ENCODE measurements around the gene DPYSL5. TPM values are rescaled to one million over a fixed set of nuclear protein-coding genes. Genes with fewer than 3 reads are reported as not detected.

Gene DPYSL5
- total and polyA plus RNA-seq, 2 donors (not counting 3 experiments of a cell fraction or from before 2014, with no cell fraction given): not detected

DNA sequence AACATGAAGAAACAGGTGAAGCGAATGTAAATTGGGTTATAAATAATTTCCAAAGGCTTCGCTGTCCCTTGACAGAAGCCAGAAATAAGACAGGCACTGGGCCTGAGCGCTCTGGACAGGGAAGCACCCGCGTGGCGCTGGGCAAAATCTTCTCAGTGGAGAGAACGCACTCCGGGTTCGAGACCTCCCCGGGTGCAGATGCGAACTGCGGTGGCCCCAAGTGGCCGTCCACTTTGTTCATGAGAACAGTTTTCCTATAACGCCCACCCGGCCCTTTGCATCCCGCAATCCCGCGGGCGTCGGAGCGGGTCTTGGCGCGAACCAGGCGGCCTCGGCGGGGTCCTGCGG, 651 bp upstream of the DPYSL5 start:
- H3K4me1 ChIP-seq (ENCODE audit: control insufficient read depth, extremely low read depth, insufficient read depth, low read length): peaks cover 4% of the 10 kb centered on the region
- no peaks in the 10 kb centered on the region for H3K9me3 ChIP-seq (replicated peaks; ENCODE audit: control insufficient read depth, insufficient read depth, low read length)
- dilution Hi-C loops (cut with MboI; ENCODE audit: extremely low pct_ligation_motif_present, low sequenced_read_pairs): no loop called here
- no peaks in the 10 kb centered on the region for H3K79me2 ChIP-seq (ENCODE audit: control insufficient read depth, insufficient read depth, low read length)
- TF ChIP-seq POLR2AphosphoS5 (IDR thresholded peaks at IDR 0.05; ENCODE audit: insufficient read depth, low read depth, low read length): no peak
- no peak for TF ChIP-seq EZH2 (IDR thresholded peaks at IDR 0.05; ENCODE audit: borderline replicate concordance, low read depth, low read length, severe bottlenecking)
- no peak for TF ChIP-seq FOS (IDR thresholded peaks at IDR 0.05; ENCODE audit: borderline replicate concordance, insufficient read depth, low read length)
- no peak for TF ChIP-seq JUN (IDR thresholded peaks at IDR 0.05; ENCODE audit: borderline replicate concordance, insufficient read depth, insufficient read length, low read depth)
- TF ChIP-seq, protein P1, sequence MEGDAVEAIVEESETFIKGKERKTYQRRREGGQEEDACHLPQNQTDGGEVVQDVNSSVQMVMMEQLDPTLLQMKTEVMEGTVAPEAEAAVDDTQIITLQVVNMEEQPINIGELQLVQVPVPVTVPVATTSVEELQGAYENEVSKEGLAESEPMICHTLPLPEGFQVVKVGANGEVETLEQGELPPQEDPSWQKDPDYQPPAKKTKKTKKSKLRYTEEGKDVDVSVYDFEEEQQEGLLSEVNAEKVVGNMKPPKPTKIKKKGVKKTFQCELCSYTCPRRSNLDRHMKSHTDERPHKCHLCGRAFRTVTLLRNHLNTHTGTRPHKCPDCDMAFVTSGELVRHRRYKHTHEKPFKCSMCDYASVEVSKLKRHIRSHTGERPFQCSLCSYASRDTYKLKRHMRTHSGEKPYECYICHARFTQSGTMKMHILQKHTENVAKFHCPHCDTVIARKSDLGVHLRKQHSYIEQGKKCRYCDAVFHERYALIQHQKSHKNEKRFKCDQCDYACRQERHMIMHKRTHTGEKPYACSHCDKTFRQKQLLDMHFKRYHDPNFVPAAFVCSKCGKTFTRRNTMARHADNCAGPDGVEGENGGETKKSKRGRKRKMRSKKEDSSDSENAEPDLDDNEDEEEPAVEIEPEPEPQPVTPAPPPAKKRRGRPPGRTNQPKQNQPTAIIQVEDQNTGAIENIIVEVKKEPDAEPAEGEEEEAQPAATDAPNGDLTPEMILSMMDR (IDR thresholded peaks at IDR 0.05; ENCODE audit: extremely low read depth in 1 of 2, insufficient read depth in 1 of 2, low read depth in 1 of 2, low read length in 2 of 2): no peak
- no peak for TF ChIP-seq GATA2 (IDR thresholded peaks at IDR 0.05; ENCODE audit: insufficient read depth, insufficient read length, low read depth, low read length)
- no peak for TF ChIP-seq MYC (IDR thresholded peaks at IDR 0.05; ENCODE audit: low read depth, low read length)
- TF ChIP-seq, protein P2, sequence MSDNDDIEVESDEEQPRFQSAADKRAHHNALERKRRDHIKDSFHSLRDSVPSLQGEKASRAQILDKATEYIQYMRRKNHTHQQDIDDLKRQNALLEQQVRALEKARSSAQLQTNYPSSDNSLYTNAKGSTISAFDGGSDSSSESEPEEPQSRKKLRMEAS (IDR thresholded peaks at IDR 0.05; ENCODE audit: insufficient read depth, insufficient read length): no peak
- no peak for TF ChIP-seq POLR2A (IDR thresholded peaks at IDR 0.05; ENCODE audit: low read depth, low read length)
- intact Hi-C loops (cut with micrococcal nuclease): loop anchor here (5.0 kb wide), 2 partner anchors 75 to 240 kb away; partner anchors contain the start of gene KHK
- no peaks in the 10 kb centered on the region for H3K9me1 ChIP-seq (replicated peaks; ENCODE audit: control insufficient read depth, extremely low read depth, insufficient read depth, low read length)
- no peaks in the 10 kb centered on the region for H4K20me1 ChIP-seq (replicated peaks; ENCODE audit: control insufficient read depth, extremely low read depth, insufficient read depth, low read length)
- CTCF ChIA-PET: interaction anchor here (1.4 to 3.9 kb wide), 9 partner anchors 12 to 345 kb away, joined by 6 to 210 read pairs (median 31); partner anchors contain the start of gene KHK
- H3K36me3 ChIP-seq (ENCODE audit: control insufficient read depth in 2 of 2, extremely low read depth in 1 of 2, insufficient read depth in 2 of 2, low read length in 2 of 2): no peaks in the 10 kb centered on the region
- H3K4me2 ChIP-seq (ENCODE audit: insufficient read depth, low read length): no peak overlapping the region
- no TSS peak for BruUV-seq (replicated peaks)
- POLR2A ChIA-PET: no interaction called here
- H3K27me3 ChIP-seq (ENCODE audit: control insufficient read depth in 2 of 2, insufficient read depth in 2 of 2, low read length in 2 of 2): peaks cover 56 to 78% of the 10 kb centered on the region in 2 experiments
- no peak overlapping the region for H3K4me3 ChIP-seq (replicated peaks in 1 of 3; ENCODE audit: insufficient read depth in 1 of 3, low read depth in 1 of 3, low read length in 3 of 3)
- DNase-seq (ENCODE audit: low read depth, low spot score): no peak
- H3K27ac ChIP-seq (ENCODE audit: insufficient read depth, low read depth, low read length): no peak overlapping the region
- H3K9ac ChIP-seq (replicated peaks; ENCODE audit: extremely low read depth, insufficient read depth, low read length): no peak overlapping the region
- no peak overlapping the region for H2AFZ ChIP-seq (ENCODE audit: low read depth, low read length)
- no peak for FAIRE-seq
